Heart right ventricle (tissue), 16 donors: ENCODE measurements around the gene MOV10. TPM values are rescaled to one million over a fixed set of nuclear protein-coding genes. Genes with fewer than 3 reads are reported as not detected.
"Not testable (repeated sequence)": the region's sequence is repeated elsewhere in the genome, so short reads cannot be mapped to it uniquely, and the experiment has no call there.

Source experiments
- ATAC-seq, 8 donors: fragments of 200-7000 bp; cut with Tn5 transposase; one replicate each; pipeline ENCODE4 v1.9.1; 2020; ENCODE audit warnings: mild to moderate bottlenecking in 8 of 8, moderate library complexity in 8 of 8, moderate number of reproducible peaks in 1 of 8
- DNase-seq, 2 donors: peaks; one replicate each; pipeline ENCODE4 v3.0.0-alpha.2; 2020
- H3K27ac ChIP-seq, 10 donors: fragments of 200-600 bp; sonication (generic) in 2 of 10; one replicate each; pipeline versions ENCODE4 v1.5.0 to v1.8.0; 2020 to 2022; ENCODE audit warnings: mild to moderate bottlenecking in 3 of 10
- H3K27me3 ChIP-seq, 7 donors: fragments of 200-600 bp; one replicate each; pipeline ENCODE4 v1.8.0; 2021 to 2022; ENCODE audit warnings: mild to moderate bottlenecking in 2 of 7
- H3K36me3 ChIP-seq, 9 donors: fragments of 200-600 bp; sonication (generic) in 1 of 9; one replicate each; pipeline versions ENCODE4 v1.5.0 to v1.8.0; 2020 to 2022; ENCODE audit warnings: mild to moderate bottlenecking in 2 of 9
- H3K4me1 ChIP-seq, 9 donors: fragments of 200-600 bp; sonication (generic) in 1 of 9; one replicate each; pipeline versions ENCODE4 v1.5.0 to v1.8.0; 2020 to 2022; ENCODE audit warnings: mild to moderate bottlenecking in 4 of 9
- H3K4me3 ChIP-seq, 10 donors: fragments of 200-600 bp; sonication (generic) in 2 of 10; one replicate each; pipeline versions ENCODE4 v1.5.0 to v1.8.0; 2020 to 2022; ENCODE audit warnings: mild to moderate bottlenecking in 7 of 10, moderate library complexity in 2 of 10
- H3K9me3 ChIP-seq, 11 donors: fragments of 200-600 bp in 10 of 11; sonication (generic) in 2 of 11; one replicate each; pipeline versions ENCODE4 v1.5.0 to v1.8.0; 2013 to 2022; ENCODE audit warnings: mild to moderate bottlenecking in 2 of 11, control low read depth in 1 of 11, moderate library complexity in 1 of 11
- CTCF ChIP-seq, 9 donors: fragments of 200-600 bp; sonication (generic) in 2 of 9; IDR thresholded peaks; one replicate each; pipeline versions ENCODE4 v1.5.0 to v1.8.0; 2021 to 2022; ENCODE audit warnings: antibody characterized with exemption in 9 of 9, mild to moderate bottlenecking in 5 of 9, moderate library complexity in 1 of 9
- WGBS, 2 donors: extraction: QIAGEN DNeasy Blood & Tissue Kit; methylation state at CpG; one replicate each; pipeline ENCODE4 v1.1.7; 2013; ENCODE audit warnings: inconsistent platforms in 1 of 2; 5-methylcytosine and 5-hydroxymethylcytosine counted together
- intact Hi-C, 10 donors: fragments of 100-400 bp; cut with DNase I; formaldehyde crosslinking; loops; one replicate each; pipeline versions ENCODE4 v1.11.1 to v1.14.2; 2022
- polyA plus RNA-seq, 2 donors: library from polyadenylated mRNA; stranded (reverse); fragments of 200-250 nt; gene quantifications; one replicate each; pipeline ENCODE4 v1.2.3, GENCODE V29; 2013
- total RNA-seq, 10 donors: library from RNA; stranded (reverse); fragmentation: NEBNext Ultra II Directional in 3 of 10; extraction: Animal tissue kit (Norgen Biotek cat#: 25700) in 3 of 10; gene quantifications; one replicate each; pipeline versions ENCODE4 v1.2.1 to v1.2.4, GENCODE V29; 2021 to 2023
- donor health status: Arrhythmogenic right ventricular cardiomyopathy.
- donor health status: ischemic (EF 13 %, LVEDD 7.1; RV severe dilation, severe dysfunction).
- donor health status: healthy with polysubstance abuse.
- donor health status: DM: no; HTN: yes; CAD: no.
- donor health status: DM: no; HTN: no; CAD: no.
- donor health status: ischemic (EF 25% LVEDD 6.9; RV normal size, moderate dysfunction).
- donor health status: ischemic (EF 25% LVEDD 5.7; RV mildly dilated, moderate dysfunction).
- donor health status: healthy.
- donor health status: DM: yes; HTN: yes; CAD: no.
- donor health status: Ischemic cardiomyopathy.
- donor health status: ischemic (EF 35%, LVEDD 5.7; RV mildly dilated, moderate dysfunction).
- donor health status: nonischemic (EF 11% LVEDD 7.7; RV severe dilation, severe dysfunction).
- donor health status: DM: yes; HTN: yes; CAD: no.
- donor health status: PGD.
- donor health status: ischemic (EF 29% LVEDD 5.4; RV normal size, mild dysfunction).
- donor health status: nonischemic (EF 23%, LVEDD 6.1; RV moderate dilation, normal function).

Gene MOV10
- total and polyA plus RNA-seq, 12 donors, result 6.3 to 69.4 (median 14.2) TPM

- H3K27ac ChIP-seq, result peak overlapping the region in 1 of 10 donors; percentile 45
- intact Hi-C loops, result no loop called here
- WGBS, 2 donors, result 88 to 89% methylated on average over 2 of the region's 2 CpGs
Observed at GRCh38 chr1:112636056-112636455, 38.4 kb upstream of the MOV10 start.

GRCh38 chr1:112636597-112637253 lies 37.7 kb upstream of the MOV10 start:
- peak overlapping the region in 3 of 10 donors; percentile 1 to 45 (median 23) for H3K27ac ChIP-seq
- peaks cover 5 to 66% (median 34%) of the 10 kb centered on the region in 9 donors for H3K4me1 ChIP-seq
- intact Hi-C loops, result no loop called here
- TF ChIP-seq CTCF (IDR thresholded peaks at IDR 0.05), result no peak
- ATAC-seq (no peak), DNase-seq (no peak)
- no peaks in the 10 kb centered on the region for H3K9me3 ChIP-seq
- no peak overlapping the region for H3K4me3 ChIP-seq
- H3K36me3 ChIP-seq, result peaks cover 0 to 13% (median 0%) of the 10 kb centered on the region in 9 donors
- no peaks in the 10 kb centered on the region for H3K27me3 ChIP-seq

More at GRCh38 chr1:112636056-112636455, 38.4 kb upstream of the MOV10 start:
- Histone ChIP-seq H3K9me3 (no peaks in the 10 kb centered on the region), H3K27me3 (no peaks in the 10 kb centered on the region), H3K36me3 (peaks cover 0 to 20% (median 0%) of the 10 kb centered on the region in 9 donors), H3K4me1 (peaks cover 5 to 72% (median 34%) of the 10 kb centered on the region in 9 donors), H3K4me3 (no peak overlapping the region)
- TF ChIP-seq CTCF (IDR thresholded peaks at IDR 0.05), result no peak
- DNase-seq (no peak), ATAC-seq (no peak)

GRCh38 chr1:112637254-112638109 lies 37.0 kb upstream of the MOV10 start:
- Histone ChIP-seq H3K36me3 (peaks cover 0 to 11% (median 0%) of the 10 kb centered on the region in 9 donors), H3K27ac (peak overlapping the region in 3 of 10 donors; percentile 1 to 45 (median 23)), H3K9me3 (no peaks in the 10 kb centered on the region), H3K4me3 (no peak overlapping the region), H3K4me1 (peaks cover 5 to 60% (median 29%) of the 10 kb centered on the region in 9 donors), H3K27me3 (no peaks in the 10 kb centered on the region)
- ATAC-seq (peak in 1 of 8 donors; percentile 11), DNase-seq (no peak)
- no peak for TF ChIP-seq CTCF (IDR thresholded peaks at IDR 0.05)
- WGBS, 2 donors, result 74 to 85% methylated on average over 4 of the region's 4 CpGs
- intact Hi-C loops, result no loop called here

GRCh38 chr1:112638110-112638428 lies 36.4 kb upstream of the MOV10 start:
- H3K9me3 ChIP-seq, result no peaks in the 10 kb centered on the region
- H3K27me3 ChIP-seq, result no peaks in the 10 kb centered on the region
- H3K36me3 ChIP-seq, result peaks cover 0 to 13% (median 0%) of the 10 kb centered on the region in 9 donors
- DNase-seq, result no peak
- ATAC-seq, result no peak
- intact Hi-C loops, result no loop called here
- 94 to 100% methylated on average over 1 of the region's 1 CpG for WGBS, 2 donors
- peaks cover 5 to 59% (median 28%) of the 10 kb centered on the region in 9 donors for H3K4me1 ChIP-seq
- no peak overlapping the region for H3K27ac ChIP-seq
- TF ChIP-seq CTCF (IDR thresholded peaks at IDR 0.05), result no peak
- H3K4me3 ChIP-seq, result no peak overlapping the region

- Histone ChIP-seq H3K36me3 (peaks cover 0 to 36% (median 0%) of the 10 kb centered on the region in 9 donors), H3K4me1 (peaks cover 5 to 50% (median 20%) of the 10 kb centered on the region in 9 donors)
- intact Hi-C loops, ATAC-seq, H3K27me3 ChIP-seq, H3K27ac ChIP-seq, DNase-seq, H3K9me3 ChIP-seq, H3K4me3 ChIP-seq: not testable (repeated sequence)
- 91 to 93% methylated on average over 22 to 23 of the region's 23 CpGs for WGBS, 2 donors
Observed at GRCh38 chr1:112640437-112640836, 34.0 kb upstream of the MOV10 start.
